Measurements from ENCODE around the gene F7.
"Not testable (repeated sequence)": the region's sequence is repeated elsewhere in the genome, so short reads cannot be mapped to it uniquely, and the experiment has no call there.

Gene F7

DNA sequence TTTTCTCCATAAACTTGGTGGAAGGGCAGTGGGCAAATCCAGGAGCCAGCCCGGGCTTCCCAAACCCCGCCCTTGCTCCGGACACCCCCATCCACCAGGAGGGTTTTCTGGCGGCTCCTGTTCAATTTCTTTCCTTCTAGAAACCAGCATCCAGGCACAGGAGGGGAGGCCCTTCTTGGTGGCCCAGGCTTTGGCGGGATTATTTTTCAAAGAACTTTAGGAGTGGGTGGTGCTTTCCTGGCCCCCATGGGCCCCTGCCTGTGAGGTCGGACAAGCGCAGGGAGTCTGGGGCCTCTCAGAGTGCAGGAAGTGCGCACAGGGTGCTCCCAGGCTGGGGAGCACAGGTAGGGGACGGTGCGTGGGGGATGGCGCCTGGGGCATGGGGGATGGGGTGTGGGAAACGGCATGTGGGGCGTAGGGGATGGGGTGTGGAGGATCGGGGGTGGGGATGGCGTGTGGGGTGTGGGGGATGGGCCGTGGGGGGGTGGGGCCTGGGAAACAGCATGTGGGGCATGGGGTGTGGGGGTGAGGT, 396 bp downstream of the F7 start:
- H3K4ac ChIP-seq (ENCODE audit: low read depth in 1 of 2, low read length in 2 of 2), result no peak overlapping the region
- H3K4me2 ChIP-seq (ENCODE audit: low read length, poor library complexity, severe bottlenecking), result no peak overlapping the region
- no peaks in the 10 kb centered on the region for H3K9me3 ChIP-seq (ENCODE audit: control insufficient read depth, low read length)
- no peak overlapping the region for H3K27ac ChIP-seq (ENCODE audit: low read length, poor library complexity, severe bottlenecking)
- H4K91ac ChIP-seq (ENCODE audit: low read length), result no peak overlapping the region
- H3K79me1 ChIP-seq (replicated peaks; ENCODE audit: low read length, poor library complexity, severe bottlenecking), result no peaks in the 10 kb centered on the region
- H3K14ac ChIP-seq (ENCODE audit: low read length in 2 of 2), result no peak overlapping the region
- H2BK15ac ChIP-seq (ENCODE audit: low read depth, poor library complexity, severe bottlenecking), result no peak overlapping the region
- WGBS, result 73% methylated on average over 16 of the region's 16 CpGs
- H2AK5ac ChIP-seq (ENCODE audit: low read length, severe bottlenecking), result no peak overlapping the region
- H4K8ac ChIP-seq (ENCODE audit: low read length), result no peak overlapping the region
- H2AFZ ChIP-seq (ENCODE audit: low read depth, low read length), result no peak overlapping the region
- no peak overlapping the region for H3K23ac ChIP-seq (ENCODE audit: low read length in 2 of 2)
- peaks cover 14% of the 10 kb centered on the region for H3K4me1 ChIP-seq (ENCODE audit: control insufficient read depth, insufficient read depth, low read depth, low read length)
- H2BK120ac ChIP-seq (ENCODE audit: low read depth, low read length), result no peak overlapping the region
- H3K36me3 ChIP-seq (ENCODE audit: control insufficient read depth in 1 of 2, insufficient read depth in 2 of 2, low read depth in 1 of 2, low read length in 2 of 2), result no peaks in the 10 kb centered on the region
- no peak overlapping the region for H3K4me3 ChIP-seq (ENCODE audit: insufficient read depth in 1 of 2, low read depth in 1 of 2, low read length in 2 of 2)
- H2BK12ac ChIP-seq (ENCODE audit: low read length in 2 of 2), result no peak overlapping the region
- peaks cover 16 to 34% of the 10 kb centered on the region in 2 experiments for H3K27me3 ChIP-seq (ENCODE audit: control insufficient read depth in 1 of 2, insufficient read depth in 1 of 2, low read length in 2 of 2)
- H2BK5ac ChIP-seq (ENCODE audit: low read depth, low read length, poor library complexity, severe bottlenecking), result no peak overlapping the region
- no peak for DNase-seq
- no peak overlapping the region for H3K9ac ChIP-seq (ENCODE audit: low read length)
- H3K18ac ChIP-seq (ENCODE audit: low read depth in 1 of 2, low read length in 2 of 2), result no peak overlapping the region

DNA sequence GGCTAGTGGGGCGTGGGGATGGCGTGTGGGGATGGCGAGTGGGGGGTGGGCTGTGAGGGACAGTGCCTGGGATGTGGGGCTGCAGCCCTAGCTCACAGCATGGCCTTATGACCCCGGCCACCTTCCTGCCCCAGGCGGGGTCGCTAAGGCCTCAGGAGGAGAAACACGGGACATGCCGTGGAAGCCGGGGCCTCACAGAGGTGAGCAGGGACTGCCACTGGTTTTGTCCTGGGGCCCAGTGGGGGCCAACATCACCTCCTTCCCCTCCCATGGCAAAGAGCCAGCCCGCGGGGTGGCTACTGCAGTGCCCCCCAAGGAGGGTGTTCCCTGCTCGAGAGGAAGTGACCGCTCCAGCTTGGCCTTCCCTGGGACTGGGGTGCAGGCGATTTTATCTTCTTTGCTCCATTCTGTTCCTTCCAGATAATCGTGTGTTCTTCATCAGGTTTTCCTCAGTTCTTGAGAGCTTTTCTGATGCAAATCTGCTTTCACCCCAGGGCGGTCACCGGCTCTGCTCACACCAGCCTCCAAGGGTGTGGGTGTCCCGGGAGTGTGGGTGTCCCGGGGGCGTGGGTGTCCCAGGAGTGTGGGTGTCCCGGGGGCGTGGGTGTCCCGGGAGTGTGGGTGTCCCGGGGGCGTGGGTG, 1.2 kb downstream of the F7 start:
- H3K79me1 ChIP-seq (replicated peaks; ENCODE audit: low read length, poor library complexity, severe bottlenecking), result no peaks in the 10 kb centered on the region
- H3K18ac ChIP-seq (ENCODE audit: low read depth in 1 of 2, low read length in 2 of 2), result no peak overlapping the region
- H4K91ac ChIP-seq (ENCODE audit: low read length), result no peak overlapping the region
- 86% methylated on average over 16 of the region's 25 CpGs for WGBS
- no peak overlapping the region for H3K9ac ChIP-seq (ENCODE audit: low read length)
- H2BK15ac ChIP-seq (ENCODE audit: low read depth, poor library complexity, severe bottlenecking), result no peak overlapping the region
- H3K27me3 ChIP-seq (ENCODE audit: control insufficient read depth in 1 of 2, insufficient read depth in 1 of 2, low read length in 2 of 2), result peaks cover 18 to 39% of the 10 kb centered on the region in 2 experiments
- no peak for DNase-seq
- no peaks in the 10 kb centered on the region for H3K36me3 ChIP-seq (ENCODE audit: control insufficient read depth in 1 of 2, insufficient read depth in 2 of 2, low read depth in 1 of 2, low read length in 2 of 2)
- H3K4me1 ChIP-seq (ENCODE audit: control insufficient read depth, insufficient read depth, low read depth, low read length), result peaks cover 15% of the 10 kb centered on the region
- H2BK120ac ChIP-seq (ENCODE audit: low read depth, low read length), result no peak overlapping the region
- H3K4me2 ChIP-seq (ENCODE audit: low read length, poor library complexity, severe bottlenecking), result no peak overlapping the region
- no peak overlapping the region for H2AFZ ChIP-seq (ENCODE audit: low read depth, low read length)
- no peak overlapping the region for H2AK5ac ChIP-seq (ENCODE audit: low read length, severe bottlenecking)
- H3K4ac ChIP-seq (ENCODE audit: low read depth in 1 of 2, low read length in 2 of 2), result no peak overlapping the region
- no peak overlapping the region for H4K8ac ChIP-seq (ENCODE audit: low read length)
- no peak overlapping the region for H3K23ac ChIP-seq (ENCODE audit: low read length in 2 of 2)
- H2BK12ac ChIP-seq (ENCODE audit: low read length in 2 of 2), result no peak overlapping the region
- H3K4me3 ChIP-seq (ENCODE audit: insufficient read depth in 1 of 2, low read depth in 1 of 2, low read length in 2 of 2), result no peak overlapping the region
- no peak overlapping the region for H3K14ac ChIP-seq (ENCODE audit: low read length in 2 of 2)
- H2BK5ac ChIP-seq (ENCODE audit: low read depth, low read length, poor library complexity, severe bottlenecking), result no peak overlapping the region
- H3K27ac ChIP-seq (ENCODE audit: low read length, poor library complexity, severe bottlenecking), result no peak overlapping the region
- H3K9me3 ChIP-seq (ENCODE audit: control insufficient read depth, low read length), result no peaks in the 10 kb centered on the region

DNA sequence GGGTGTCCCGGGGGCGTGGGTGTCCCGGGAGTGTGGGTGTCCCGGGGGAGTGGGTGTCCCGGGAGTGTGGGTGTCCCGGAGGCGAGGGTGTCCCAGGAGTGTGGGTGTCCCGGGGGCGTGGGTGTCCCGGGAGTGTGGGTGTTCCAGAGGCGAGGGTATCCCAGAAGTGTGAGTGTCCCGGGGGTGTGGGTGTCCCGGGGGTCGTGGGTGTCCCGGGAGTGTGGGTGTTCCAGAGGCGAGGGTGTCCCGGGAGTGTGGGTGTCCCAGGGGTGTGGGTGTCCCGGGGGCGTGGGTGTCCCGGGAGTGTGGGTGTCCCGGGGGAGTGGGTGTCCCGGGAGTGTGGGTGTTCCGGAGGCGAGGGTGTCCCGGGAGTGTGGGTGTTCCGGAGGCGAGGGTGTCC, 2.9 kb downstream of the F7 start:
- H3K79me1 ChIP-seq (replicated peaks; ENCODE audit: low read length, poor library complexity, severe bottlenecking); DNase-seq; H3K9me3 ChIP-seq (ENCODE audit: control insufficient read depth, low read length); H2AFZ ChIP-seq (ENCODE audit: low read depth, low read length); H2BK15ac ChIP-seq (ENCODE audit: low read depth, poor library complexity, severe bottlenecking); H2AK5ac ChIP-seq (ENCODE audit: low read length, severe bottlenecking); H3K23ac ChIP-seq (ENCODE audit: low read length in 2 of 2); H4K91ac ChIP-seq (ENCODE audit: low read length); H2BK5ac ChIP-seq (ENCODE audit: low read depth, low read length, poor library complexity, severe bottlenecking); H2BK120ac ChIP-seq (ENCODE audit: low read depth, low read length); H3K14ac ChIP-seq (ENCODE audit: low read length in 2 of 2); H2BK12ac ChIP-seq (ENCODE audit: low read length in 2 of 2); H4K8ac ChIP-seq (ENCODE audit: low read length); H3K18ac ChIP-seq (ENCODE audit: low read depth in 1 of 2, low read length in 2 of 2); H3K9ac ChIP-seq (ENCODE audit: low read length); H3K4me2 ChIP-seq (ENCODE audit: low read length, poor library complexity, severe bottlenecking); H3K4ac ChIP-seq (ENCODE audit: low read depth in 1 of 2, low read length in 2 of 2); H3K4me3 ChIP-seq (ENCODE audit: insufficient read depth in 1 of 2, low read depth in 1 of 2, low read length in 2 of 2); H3K36me3 ChIP-seq (ENCODE audit: control insufficient read depth in 1 of 2, insufficient read depth in 2 of 2, low read depth in 1 of 2, low read length in 2 of 2); H3K27ac ChIP-seq (ENCODE audit: low read length, poor library complexity, severe bottlenecking): not testable (repeated sequence)
- WGBS, result over 99% methylated on average over 17 of the region's 27 CpGs
- Histone ChIP-seq H3K4me1 (ENCODE audit: control insufficient read depth, insufficient read depth, low read depth, low read length) (peaks cover 13% of the 10 kb centered on the region), H3K27me3 (ENCODE audit: control insufficient read depth in 1 of 2, insufficient read depth in 1 of 2, low read length in 2 of 2) (peaks cover 16 to 41% of the 10 kb centered on the region in 2 experiments)

DNA sequence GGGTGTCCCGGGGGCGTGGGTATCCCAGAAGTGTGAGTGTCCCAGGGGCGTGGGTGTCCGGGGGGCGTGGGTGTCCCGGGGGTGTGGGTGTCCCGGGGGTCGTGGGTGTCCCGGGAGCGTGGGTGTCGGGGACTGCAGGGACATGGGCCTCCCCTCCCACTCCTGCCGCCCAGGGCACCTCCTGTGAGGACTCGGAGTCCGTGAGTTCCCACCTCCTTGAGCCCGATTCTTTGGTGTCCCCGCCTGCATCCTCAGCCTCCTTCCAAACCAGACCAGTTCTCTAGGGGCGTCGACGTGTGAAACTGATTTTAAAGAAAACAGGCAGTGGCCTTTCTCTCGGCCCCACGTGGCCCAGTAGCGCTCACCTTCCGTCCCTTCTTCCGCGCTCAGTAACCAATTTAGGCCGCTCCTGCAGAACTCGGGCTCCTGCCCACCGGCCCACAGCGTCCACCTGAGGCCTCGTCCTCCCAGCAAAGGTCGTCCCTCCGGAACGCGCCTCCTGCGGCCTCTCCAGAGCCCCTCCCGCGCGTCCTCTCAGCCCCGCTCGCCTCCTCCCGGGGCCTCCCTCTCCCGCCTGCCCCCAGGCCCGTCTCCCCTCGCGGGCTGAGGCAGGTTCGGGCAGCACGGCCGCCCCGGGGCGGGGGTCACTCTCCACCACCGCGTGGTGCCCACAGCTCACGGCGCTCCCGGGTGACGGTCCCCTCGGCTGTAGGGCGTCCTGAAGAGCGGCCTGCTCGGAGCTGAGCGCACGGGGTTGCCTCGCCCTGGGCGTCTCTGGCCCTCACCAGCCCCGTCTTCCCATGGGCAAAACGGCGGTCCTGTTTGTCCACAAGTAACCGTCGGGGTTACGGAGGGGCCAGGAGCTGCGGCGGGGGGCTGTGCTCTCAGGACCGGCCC, 3.8 kb downstream of the F7 start:
- H2BK15ac ChIP-seq (ENCODE audit: low read depth, poor library complexity, severe bottlenecking), result no peak overlapping the region
- no peak overlapping the region for H2BK120ac ChIP-seq (ENCODE audit: low read depth, low read length)
- H3K36me3 ChIP-seq (ENCODE audit: control insufficient read depth in 1 of 2, insufficient read depth in 2 of 2, low read depth in 1 of 2, low read length in 2 of 2), result no peaks in the 10 kb centered on the region
- no peaks in the 10 kb centered on the region for H3K9me3 ChIP-seq (ENCODE audit: control insufficient read depth, low read length)
- no peak overlapping the region for H2BK5ac ChIP-seq (ENCODE audit: low read depth, low read length, poor library complexity, severe bottlenecking)
- H3K18ac ChIP-seq (ENCODE audit: low read depth in 1 of 2, low read length in 2 of 2), result no peak overlapping the region
- no peak overlapping the region for H3K9ac ChIP-seq (ENCODE audit: low read length)
- no peak overlapping the region for H2BK12ac ChIP-seq (ENCODE audit: low read length in 2 of 2)
- H3K79me1 ChIP-seq (replicated peaks; ENCODE audit: low read length, poor library complexity, severe bottlenecking), result no peaks in the 10 kb centered on the region
- H3K27me3 ChIP-seq (ENCODE audit: control insufficient read depth in 1 of 2, insufficient read depth in 1 of 2, low read length in 2 of 2), result peaks cover 15 to 43% of the 10 kb centered on the region in 2 experiments
- WGBS, result 32% methylated on average over 72 of the region's 73 CpGs
- no peak overlapping the region for H3K4ac ChIP-seq (ENCODE audit: low read depth in 1 of 2, low read length in 2 of 2)
- DNase-seq, result no peak
- H2AK5ac ChIP-seq (ENCODE audit: low read length, severe bottlenecking), result no peak overlapping the region
- H3K4me1 ChIP-seq (ENCODE audit: control insufficient read depth, insufficient read depth, low read depth, low read length), result peaks cover 13% of the 10 kb centered on the region
- no peak overlapping the region for H3K4me3 ChIP-seq (ENCODE audit: insufficient read depth in 1 of 2, low read depth in 1 of 2, low read length in 2 of 2)
- no peak overlapping the region for H4K8ac ChIP-seq (ENCODE audit: low read length)
- no peak overlapping the region for H3K14ac ChIP-seq (ENCODE audit: low read length in 2 of 2)
- no peak overlapping the region for H3K27ac ChIP-seq (ENCODE audit: low read length, poor library complexity, severe bottlenecking)
- no peak overlapping the region for H3K23ac ChIP-seq (ENCODE audit: low read length in 2 of 2)
- no peak overlapping the region for H2AFZ ChIP-seq (ENCODE audit: low read depth, low read length)
- no peak overlapping the region for H3K4me2 ChIP-seq (ENCODE audit: low read length, poor library complexity, severe bottlenecking)
- H4K91ac ChIP-seq (ENCODE audit: low read length), result no peak overlapping the region

All from mesenchymal stem cell (in vitro differentiated cells and primary cell).